Activated CD8-positive, alpha-beta memory T cell treated with anti-CD3 and anti-CD28 coated beads, Interleukin-2, amount 10 ng/mL, durations not matched to agents 7 days and 5 days (primary cell): ENCODE results near the gene EVA1C. TPM values are rescaled to one million over a fixed set of nuclear protein-coding genes. Genes with fewer than 3 reads are reported as not detected.
"Not testable (repeated sequence)": the region's sequence is repeated elsewhere in the genome, so short reads cannot be mapped to it uniquely, and the experiment has no call there.

Source experiments
- ATAC-seq: fragments of 150-1000 bp; cut with Tn5 transposase; one replicate; pipeline ENCODE4 v1.10.0; 2021; ENCODE audit warnings: moderate library complexity
- CTCF ChIA-PET: fragments of 350-600 bp; sonication (Branson Sonifier 250); formaldehyde crosslinking; loops from one replicate; lab custom pipeline; 2021; ENCODE audit warnings: antibody characterized with exemption; lab: Charles Lee
- DNase-seq: peaks from one replicate; pipeline ENCODE4 v3.0.0-alpha.2; 2020
- H3K27ac Mint-ChIP-seq: one replicate; pipeline ENCODE4 v1.8.0; 2021; ENCODE audit warnings: mild to moderate bottlenecking, mixed read lengths
- H3K27me3 Mint-ChIP-seq: one replicate; pipeline ENCODE4 v1.8.0; 2021; ENCODE audit warnings: mixed read lengths
- H3K36me3 Mint-ChIP-seq: one replicate; pipeline ENCODE4 v1.8.0; 2021; ENCODE audit warnings: mild to moderate bottlenecking, mixed read lengths
- H3K4me1 Mint-ChIP-seq: one replicate; pipeline ENCODE4 v1.8.0; 2021; ENCODE audit warnings: mixed read lengths
- H3K4me3 Mint-ChIP-seq: one replicate; pipeline ENCODE4 v1.8.0; 2021; ENCODE audit warnings: mild to moderate bottlenecking, moderate library complexity, mixed read lengths
- H3K9me3 Mint-ChIP-seq: one replicate; pipeline ENCODE4 v1.8.0; 2022; ENCODE audit warnings: low read depth, mixed read lengths
- total RNA-seq, 2 experiments: library from RNA; stranded (reverse); gene quantifications; one replicate each; pipeline ENCODE4 v1.2.3, GENCODE V29; 2021

Gene EVA1C
- total RNA-seq, 2 experiments from 2014 or later, result 4.5 to 7.6 TPM

- no peak overlapping the region for H3K4me3 Mint-ChIP-seq
- ATAC-seq (no peak), DNase-seq (no peak)
- CTCF ChIA-PET, result interaction anchor here (0.5 kb wide), 1 partner anchor 20 kb away, joined by 4 read pairs; no protein-coding TSS in a partner anchor
- no peaks in the 10 kb centered on the region for H3K27me3 Mint-ChIP-seq
- no peaks in the 10 kb centered on the region for H3K9me3 Mint-ChIP-seq
- H3K27ac Mint-ChIP-seq, result no peak overlapping the region
- H3K36me3 Mint-ChIP-seq, result peaks cover 35% of the 10 kb centered on the region
- H3K4me1 Mint-ChIP-seq, result no peaks in the 10 kb centered on the region
These were observed 31.6 kb upstream of the EVA1C start for GRCh38 chr21:32380940-32381339.

DNA sequence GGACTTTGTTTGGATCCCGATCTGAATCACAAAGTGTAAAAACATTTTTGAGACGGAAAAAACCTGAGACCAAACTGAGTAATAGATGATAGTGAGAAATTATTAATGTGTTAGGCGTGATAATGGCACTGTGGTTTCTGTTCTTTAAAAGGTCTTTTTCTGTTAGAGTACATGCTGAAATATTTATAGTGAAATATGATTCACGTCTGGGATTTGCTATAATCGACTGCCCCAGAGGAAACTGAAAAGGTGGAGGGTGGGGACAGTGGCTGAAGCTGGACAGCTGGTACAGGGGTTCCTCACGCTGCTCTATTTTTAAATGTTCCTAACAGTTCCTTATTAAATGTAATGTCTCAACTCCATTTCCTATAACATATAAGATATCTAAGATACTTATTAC, 30.9 kb upstream of the EVA1C start:
- Mint-ChIP-seq H3K27ac (no peak overlapping the region), H3K9me3 (no peaks in the 10 kb centered on the region), H3K4me1 (peaks cover 3% of the 10 kb centered on the region), H3K4me3 (no peak overlapping the region), H3K36me3 (peaks cover 31% of the 10 kb centered on the region), H3K27me3 (no peaks in the 10 kb centered on the region)
- CTCF ChIA-PET, result no interaction called here
- ATAC-seq, result no peak
- no peak for DNase-seq

DNA sequence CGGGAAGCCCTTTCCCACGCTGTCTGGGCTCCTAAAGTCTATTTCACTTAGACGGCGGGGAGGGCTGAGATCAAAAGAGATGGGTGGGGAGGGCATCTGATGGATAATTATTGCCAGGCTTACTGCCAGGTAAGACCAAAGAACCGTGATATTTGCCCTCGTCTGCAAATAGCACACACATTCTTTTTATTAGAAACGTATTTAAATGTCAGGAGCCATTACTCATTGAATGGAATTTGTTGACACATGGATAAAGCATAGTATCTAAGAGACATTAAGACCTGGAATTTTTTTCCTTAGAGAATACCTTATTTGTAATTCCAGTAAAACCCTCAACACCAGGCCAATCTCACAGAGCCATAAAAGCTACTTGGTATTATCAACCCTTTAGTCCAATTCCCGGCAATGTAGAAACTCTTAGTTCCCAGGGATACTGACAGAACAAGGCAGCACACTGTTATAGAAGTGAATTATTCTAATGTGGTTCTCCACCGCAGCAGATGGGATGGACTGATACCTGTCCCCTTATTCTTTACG, 30.3 kb upstream of the EVA1C start:
- peaks cover 5% of the 10 kb centered on the region for H3K4me1 Mint-ChIP-seq
- no peak overlapping the region for H3K27ac Mint-ChIP-seq
- ATAC-seq, result no peak
- H3K36me3 Mint-ChIP-seq, result peaks cover 27% of the 10 kb centered on the region
- H3K9me3 Mint-ChIP-seq, result no peaks in the 10 kb centered on the region
- H3K27me3 Mint-ChIP-seq, result no peaks in the 10 kb centered on the region
- no peak for DNase-seq
- H3K4me3 Mint-ChIP-seq, result no peak overlapping the region
- CTCF ChIA-PET, result interaction anchor here (1.1 to 2.0 kb wide), 2 partner anchors 10 to 219 kb away, joined by 4 to 7 read pairs; no protein-coding TSS in a partner anchor

- Mint-ChIP-seq H3K4me1 (peaks cover 14% of the 10 kb centered on the region), H3K27me3 (no peaks in the 10 kb centered on the region), H3K9me3 (no peaks in the 10 kb centered on the region), H3K4me3 (no peak overlapping the region), H3K27ac (no peak overlapping the region), H3K36me3 (peaks cover 26% of the 10 kb centered on the region)
- DNase-seq (no peak), ATAC-seq (no peak)
- CTCF ChIA-PET, result interaction anchor here (2.0 kb wide), 1 partner anchor 218 kb away, joined by 7 read pairs; no protein-coding TSS in a partner anchor
These were observed 28.7 kb upstream of the EVA1C start for GRCh38 chr21:32383812-32384211.

DNA sequence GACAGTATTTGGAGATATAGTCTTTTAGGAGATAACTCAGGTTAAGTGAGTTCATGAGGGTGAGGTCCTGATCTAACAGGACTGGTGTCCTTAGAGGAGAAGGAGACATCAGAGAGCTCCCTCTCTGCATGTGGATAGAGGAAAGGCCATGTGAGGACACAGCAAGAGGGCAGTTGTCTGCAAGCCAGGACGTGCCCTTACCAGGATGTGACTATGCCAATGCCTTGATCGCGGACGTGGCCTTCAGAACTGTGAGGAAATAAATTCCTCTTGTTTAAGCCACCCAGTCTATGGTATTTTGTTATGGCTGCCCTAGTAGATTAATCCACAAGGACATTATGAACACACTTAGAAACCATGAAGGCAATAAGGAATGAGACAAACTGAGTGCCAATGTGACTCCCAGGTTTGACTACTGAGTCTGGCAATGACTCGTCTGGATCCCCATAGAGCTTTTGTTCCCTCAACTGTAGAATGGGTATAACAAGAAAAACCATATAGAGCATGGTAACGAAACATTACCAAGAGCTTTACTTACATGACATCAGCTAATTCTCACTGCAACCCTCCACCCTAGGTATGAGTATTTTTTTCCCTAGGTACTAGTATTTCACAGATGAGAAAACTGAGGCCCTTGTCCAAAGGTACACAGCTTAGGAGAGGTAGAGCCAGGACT, 26.2 kb upstream of the EVA1C start:
- Mint-ChIP-seq H3K36me3 (peaks cover 25% of the 10 kb centered on the region), H3K4me1 (peaks cover 38% of the 10 kb centered on the region), H3K27ac (no peak overlapping the region), H3K9me3 (no peaks in the 10 kb centered on the region), H3K27me3 (no peaks in the 10 kb centered on the region), H3K4me3 (no peak overlapping the region)
- CTCF ChIA-PET, result no interaction called here
- DNase-seq, result no peak
- ATAC-seq, result no peak

GRCh38 chr21:32387151-32387550, 25.4 kb upstream of the EVA1C start:
- Mint-ChIP-seq H3K36me3 (peaks cover 26% of the 10 kb centered on the region), H3K9me3 (no peaks in the 10 kb centered on the region), H3K27me3 (no peaks in the 10 kb centered on the region), H3K4me1 (peaks cover 47% of the 10 kb centered on the region), H3K27ac (no peak overlapping the region), H3K4me3 (no peak overlapping the region)
- no peak for ATAC-seq
- CTCF ChIA-PET, result no interaction called here
- DNase-seq, result no peak

- ATAC-seq (no peak), DNase-seq (peak; percentile 39)
- H3K4me3 Mint-ChIP-seq, result no peak overlapping the region
- H3K27ac Mint-ChIP-seq, result no peak overlapping the region
- CTCF ChIA-PET, result no interaction called here
- no peaks in the 10 kb centered on the region for H3K27me3 Mint-ChIP-seq
- no peaks in the 10 kb centered on the region for H3K9me3 Mint-ChIP-seq
- peaks cover 24% of the 10 kb centered on the region for H3K36me3 Mint-ChIP-seq
- peaks cover 51% of the 10 kb centered on the region for H3K4me1 Mint-ChIP-seq
These were observed 24.2 kb upstream of the EVA1C start for GRCh38 chr21:32388306-32388705.

DNA sequence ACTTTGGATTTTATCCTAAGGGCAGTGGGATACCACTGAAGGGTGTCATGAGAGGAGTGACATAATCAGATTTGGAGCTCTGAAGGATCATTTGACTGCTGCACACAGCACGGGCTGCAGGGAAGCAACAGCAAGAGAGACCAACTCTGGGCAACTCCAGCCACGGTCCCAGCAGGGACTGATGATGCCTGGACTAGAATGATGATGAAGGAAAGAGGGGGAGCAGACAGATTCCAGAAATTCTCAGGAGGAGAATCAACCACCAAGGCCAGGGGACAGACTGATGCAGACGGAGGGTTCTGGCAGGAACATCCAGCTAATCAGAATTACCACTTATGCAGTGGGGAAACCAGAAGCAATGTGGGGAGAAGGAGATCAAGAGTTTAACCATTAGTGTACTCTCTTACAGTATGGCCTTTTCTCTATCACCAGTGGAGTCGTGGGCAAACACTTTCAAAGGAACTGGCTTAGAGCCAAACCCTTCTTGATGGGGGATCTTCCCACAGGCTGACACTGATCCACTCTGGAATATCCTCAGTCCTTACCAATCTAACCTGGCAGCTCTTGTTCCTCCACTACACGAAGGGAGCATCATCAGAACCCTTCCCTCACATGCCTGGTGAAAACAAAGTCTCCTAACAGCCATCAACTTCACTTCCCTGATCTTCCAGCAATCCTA, 23.0 kb upstream of the EVA1C start:
- H3K4me1 Mint-ChIP-seq, result peaks cover 61% of the 10 kb centered on the region
- CTCF ChIA-PET, result interaction anchor here (1.0 kb wide), 1 partner anchor 211 kb away, joined by 3 read pairs; no protein-coding TSS in a partner anchor
- no peak overlapping the region for H3K4me3 Mint-ChIP-seq
- no peaks in the 10 kb centered on the region for H3K27me3 Mint-ChIP-seq
- H3K36me3 Mint-ChIP-seq, result peaks cover 16% of the 10 kb centered on the region
- no peaks in the 10 kb centered on the region for H3K9me3 Mint-ChIP-seq
- no peak overlapping the region for H3K27ac Mint-ChIP-seq
- DNase-seq (no peak), ATAC-seq (no peak)

- H3K9me3 Mint-ChIP-seq, H3K27ac Mint-ChIP-seq, ATAC-seq, H3K4me3 Mint-ChIP-seq, H3K27me3 Mint-ChIP-seq, DNase-seq: not testable (repeated sequence)
- peaks cover 61% of the 10 kb centered on the region for H3K4me1 Mint-ChIP-seq
- H3K36me3 Mint-ChIP-seq, result peaks cover 12% of the 10 kb centered on the region
- CTCF ChIA-PET, result interaction anchor here (2.8 kb wide), 1 partner anchor 12 kb away, joined by 21 read pairs; no protein-coding TSS in a partner anchor
These were observed 21.8 kb upstream of the EVA1C start for GRCh38 chr21:32390537-32391224.

GRCh38 chr21:32391755-32392154, 20.8 kb upstream of the EVA1C start:
- H3K4me1 Mint-ChIP-seq, result peaks cover 57% of the 10 kb centered on the region
- ATAC-seq, result no peak

DNA sequence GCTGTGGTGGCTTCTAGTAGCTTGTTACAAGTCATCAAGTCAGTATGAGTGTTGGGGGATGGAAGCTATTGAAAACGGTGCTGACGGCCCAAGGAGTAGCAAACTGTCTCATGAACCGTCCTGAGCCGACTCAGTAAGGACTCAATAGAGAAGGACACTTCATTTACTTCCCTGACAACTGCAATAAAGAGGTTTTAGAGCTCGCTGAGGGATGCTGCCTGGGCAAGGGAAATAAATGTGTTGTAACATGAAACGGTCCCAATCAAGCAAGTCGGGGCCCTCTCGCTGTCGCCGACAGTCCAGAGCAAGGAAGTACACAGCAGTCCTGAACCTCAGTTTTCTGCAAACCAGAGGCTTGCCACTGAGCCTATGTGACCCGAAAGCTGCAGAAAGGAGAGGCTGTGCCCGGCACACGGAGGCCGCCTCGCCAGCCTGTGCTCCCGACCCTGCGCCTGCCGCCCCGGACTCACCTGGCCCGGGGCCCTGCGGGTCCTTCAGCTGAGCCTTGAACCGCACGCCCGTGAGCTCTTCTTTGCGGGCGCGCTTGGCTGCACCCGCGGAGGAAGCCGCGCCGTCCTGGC, 20.1 kb upstream of the EVA1C start:
- Mint-ChIP-seq H3K4me1 (peaks cover 54% of the 10 kb centered on the region), H3K36me3 (peaks cover 12% of the 10 kb centered on the region), H3K9me3 (no peaks in the 10 kb centered on the region), H3K4me3 (peak overlapping the region; percentile 81), H3K27ac (peak overlapping the region; percentile 87), H3K27me3 (no peaks in the 10 kb centered on the region)
- DNase-seq, result peak; percentile 40
- CTCF ChIA-PET, result interaction anchor here (0.7 to 2.8 kb wide), 6 partner anchors 10 to 209 kb away, joined by 3 to 21 read pairs (median 6); no protein-coding TSS in a partner anchor
- ATAC-seq, result peak; percentile 2

More at GRCh38 chr21:32391755-32392154, 20.8 kb upstream of the EVA1C start:
- Mint-ChIP-seq H3K27me3 (no peaks in the 10 kb centered on the region), H3K27ac (no peak overlapping the region), H3K36me3 (peaks cover 12% of the 10 kb centered on the region), H3K9me3 (no peaks in the 10 kb centered on the region), H3K4me3 (peak overlapping the region; percentile 81)
- CTCF ChIA-PET, result interaction anchor here (0.7 to 2.8 kb wide), 5 partner anchors 9 to 210 kb away, joined by 3 to 21 read pairs (median 7); no protein-coding TSS in a partner anchor
- DNase-seq, result no peak

DNA sequence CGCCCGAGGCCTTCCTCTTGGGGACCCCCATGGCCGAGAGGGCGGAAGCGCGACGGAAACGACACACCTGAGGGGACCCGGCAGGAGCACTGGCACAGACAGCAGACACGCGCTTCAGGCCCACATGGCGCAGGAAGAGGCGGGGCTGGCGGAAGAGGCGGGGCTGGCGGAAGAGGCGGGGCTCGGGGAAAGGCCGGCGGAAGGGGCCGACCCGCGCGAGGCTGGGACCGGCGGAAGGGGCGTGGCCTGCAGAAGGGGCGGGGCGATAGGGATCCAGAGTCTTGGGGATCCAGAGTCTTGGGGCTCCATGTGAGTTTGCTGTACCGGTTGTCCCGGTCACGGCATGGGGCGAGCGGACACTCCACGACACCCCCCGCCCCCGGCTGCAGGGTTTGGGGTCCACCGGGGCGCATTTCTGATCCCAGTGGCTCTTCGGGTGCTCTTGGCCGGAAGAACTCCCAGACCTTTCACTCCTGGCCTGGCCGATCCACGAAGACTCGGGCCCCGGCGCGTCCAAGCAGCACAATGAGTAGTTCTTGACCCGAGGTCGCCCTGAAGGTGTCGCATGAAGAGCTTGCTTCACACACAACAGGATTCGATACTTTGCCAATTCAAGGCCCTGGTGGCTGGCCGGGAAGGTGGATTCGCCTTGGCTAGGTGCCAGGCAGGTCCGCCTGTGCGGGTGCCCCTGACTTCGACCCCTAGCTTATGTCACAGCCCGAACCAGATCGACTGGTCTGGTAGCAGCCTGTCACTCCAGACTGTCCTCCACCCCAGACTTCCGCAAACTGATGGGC, 19.4 kb upstream of the EVA1C start, which contains the start of gene URB1:
TSS of gene URB1 (minus strand) at position 133 of the 797 bp plus-strand sequence. CDS start at position 31, 102 bp downstream.
- H3K27ac Mint-ChIP-seq, result peak within 1 kb of the TSS; percentile 87
- no peaks in the 10 kb centered on the region for H3K9me3 Mint-ChIP-seq
- CTCF ChIA-PET, result interaction anchor here (1.4 to 2.8 kb wide), 5 partner anchors 9 to 208 kb away, joined by 3 to 21 read pairs (median 7); no protein-coding TSS in a partner anchor
- H3K36me3 Mint-ChIP-seq, result peaks cover 10% of the 10 kb centered on the region
- peak; percentile 98 for ATAC-seq
- H3K4me3 Mint-ChIP-seq, result peak within 1 kb of the TSS; percentile 81
- no peaks in the 10 kb centered on the region for H3K27me3 Mint-ChIP-seq
- DNase-seq, result peak; percentile 95
- H3K4me1 Mint-ChIP-seq, result peaks cover 49% of the 10 kb centered on the region
